Parathyroid adenoma (tissue), 2 donors: ENCODE measurements around the gene SNX33.
A peak's percentile ranks its signal among the peaks of the same experiment; 100 is the strongest.

Experiments
- H2AFZ ChIP-seq: fragments of 300-600 bp; sonication (generic); one replicate; pipeline ENCODE4 v1.7.0; 2017; ENCODE audit warnings: antibody characterized with exemption, mild to moderate bottlenecking
- H3K27ac ChIP-seq: fragments of 300-600 bp; sonication (generic); one replicate; pipeline ENCODE4 v1.7.0; 2017
- H3K27me3 ChIP-seq: fragments of 300-600 bp; sonication (generic); one replicate; pipeline ENCODE4 v1.7.0; 2017; ENCODE audit warnings: low read length; ENCODE audit not compliant: control insufficient read depth, insufficient read depth
- H3K36me3 ChIP-seq: fragments of 300-600 bp; sonication (generic); one replicate; pipeline ENCODE4 v1.7.0; 2017; ENCODE audit warnings: low read length; ENCODE audit not compliant: control insufficient read depth, insufficient read depth
- H3K4me1 ChIP-seq: fragments of 300-600 bp; sonication (generic); one replicate; pipeline ENCODE4 v1.7.0; 2017; ENCODE audit warnings: control low read depth
- H3K4me2 ChIP-seq: fragments of 300-600 bp; sonication (generic); one replicate; pipeline ENCODE4 v1.7.0; 2017; ENCODE audit warnings: low read length
- H3K4me3 ChIP-seq: fragments of 300-600 bp; sonication (generic); one replicate; pipeline ENCODE4 v1.7.0; 2017; ENCODE audit warnings: low read depth, low read length
- H3K79me2 ChIP-seq: fragments of 300-600 bp; sonication (generic); one replicate; pipeline ENCODE4 v1.7.0; 2017; ENCODE audit warnings: control low read depth
- H3K9ac ChIP-seq: fragments of 300-600 bp; sonication (generic); one replicate; pipeline ENCODE4 v1.7.0; 2017; ENCODE audit warnings: mild to moderate bottlenecking
- H3K9me3 ChIP-seq: fragments of 300-600 bp; sonication (generic); one replicate; pipeline ENCODE4 v1.7.0; 2017; ENCODE audit warnings: low read length; ENCODE audit not compliant: control insufficient read depth
- CTCF ChIP-seq: fragments of 300-600 bp; sonication (generic); IDR thresholded peaks from one replicate; pipeline ENCODE4 v1.7.0; 2017; ENCODE audit warnings: antibody characterized with exemption, mild to moderate bottlenecking
- donor health status: primary hyperparathyroidism.

Gene SNX33

GRCh38 chr15:75647370-75648155, at the start of gene SNX33:
Gene SNX33 (plus strand): TSS chr15:75647912. CDS start chr15:75649103, 1,191 bp downstream.
- Histone ChIP-seq H3K36me3 (no peaks in the 10 kb centered on the region), H3K9me3 (no peaks in the 10 kb centered on the region), H3K27ac (peak within 1 kb of the TSS; percentile 65), H3K27me3 (no peaks in the 10 kb centered on the region), H3K9ac (peak within 1 kb of the TSS; percentile 2), H3K79me2 (no peaks in the 10 kb centered on the region), H2AFZ (peak within 1 kb of the TSS; percentile 84), H3K4me1 (peaks cover 7% of the 10 kb centered on the region), H3K4me3 (peak within 1 kb of the TSS; percentile 88), H3K4me2 (peak within 1 kb of the TSS; percentile 93)
- peak; percentile 47 for TF ChIP-seq CTCF

GRCh38 chr15:75598361-75598760, 49.4 kb upstream of the SNX33 start:
- H3K9ac ChIP-seq = no peak overlapping the region
- no peak overlapping the region for H2AFZ ChIP-seq
- H3K36me3 ChIP-seq = no peaks in the 10 kb centered on the region
- H3K79me2 ChIP-seq = no peaks in the 10 kb centered on the region
- TF ChIP-seq CTCF = no peak
- H3K4me3 ChIP-seq = no peak overlapping the region
- H3K27me3 ChIP-seq = no peaks in the 10 kb centered on the region
- no peak overlapping the region for H3K27ac ChIP-seq
- H3K4me2 ChIP-seq = no peak overlapping the region
- no peaks in the 10 kb centered on the region for H3K9me3 ChIP-seq
- H3K4me1 ChIP-seq = no peaks in the 10 kb centered on the region

- H3K79me2 ChIP-seq = no peaks in the 10 kb centered on the region
- H3K27me3 ChIP-seq = no peaks in the 10 kb centered on the region
- H3K36me3 ChIP-seq = no peaks in the 10 kb centered on the region
- no peaks in the 10 kb centered on the region for H3K4me1 ChIP-seq
- H3K4me3 ChIP-seq = no peak overlapping the region
- TF ChIP-seq CTCF = no peak
- H3K4me2 ChIP-seq = no peak overlapping the region
- H3K27ac ChIP-seq = no peak overlapping the region
- H3K9me3 ChIP-seq = no peaks in the 10 kb centered on the region
- no peak overlapping the region for H3K9ac ChIP-seq
- no peak overlapping the region for H2AFZ ChIP-seq
Measured at GRCh38 chr15:75599401-75599800, 48.3 kb upstream of the SNX33 start.

GRCh38 chr15:75606026-75606425, 41.7 kb upstream of the SNX33 start:
- Histone ChIP-seq H2AFZ (no peak overlapping the region), H3K4me3 (no peak overlapping the region), H3K36me3 (no peaks in the 10 kb centered on the region), H3K9me3 (no peaks in the 10 kb centered on the region), H3K4me2 (no peak overlapping the region), H3K27ac (no peak overlapping the region), H3K27me3 (no peaks in the 10 kb centered on the region), H3K9ac (no peak overlapping the region), H3K79me2 (no peaks in the 10 kb centered on the region), H3K4me1 (no peaks in the 10 kb centered on the region)
- no peak for TF ChIP-seq CTCF
